HCT116 (cell line): ENCODE data around the gene CD59. TPM values are rescaled to one million over a fixed set of nuclear protein-coding genes. Genes with fewer than 3 reads are reported as not detected.
"Not testable (repeated sequence)": the region's sequence is repeated elsewhere in the genome, so short reads cannot be mapped to it uniquely, and the experiment has no call there.

Experiments used
- ATAC-seq: fragments of 200-7000 bp; cut with Tn5 transposase; 2 replicates; pipeline ENCODE4 v1.9.1; 2020; ENCODE audit warnings: mild to moderate bottlenecking, moderate library complexity
- BruUV-seq: library from RNA; stranded (reverse); fragments of 400-500 nt; replicated peaks from 2 replicates; lab custom pipeline; 2021; lab: Mats Ljungman, UMichigan
- CTCF ChIA-PET: fragments of 300-600 bp; sonication (Branson Sonifier 250); formaldehyde crosslinking; loops from one replicate; lab custom pipeline; 2021; ENCODE audit warnings: antibody characterized with exemption; lab: Charles Lee
- POLR2A ChIA-PET: fragments of 300-600, 350-600 bp; sonication (Branson Sonifier 250); formaldehyde crosslinking; loops from one replicate; lab custom pipeline; 2021; ENCODE audit warnings: antibody characterized with exemption; lab: Charles Lee
- RAD21 ChIA-PET, 2 experiments: fragments of 300-600 bp; sonication (Branson Sonifier 250); formaldehyde crosslinking; loops; one replicate each; lab custom pipeline; 2023; ENCODE audit warnings: low total read pairs in 2 of 2; ENCODE audit not compliant: uncharacterized antibody in 2 of 2, unreplicated experiment in 2 of 2, low non-redundant PET in 1 of 2; lab: Charles Lee
- DNase-seq: peaks from one replicate; pipeline ENCODE4 v3.0.0-alpha.2; 2010; ENCODE audit warnings: low read depth, low spot score
- H2AFZ ChIP-seq: fragments of 200-600 bp; shearing (Covaris generic), sonication (generic); 2 replicates; pipeline ENCODE4 v1.6.1; 2017; ENCODE audit warnings: low read depth, mixed run types, mixed read lengths, antibody characterized with exemption, low read length; ENCODE audit not compliant: poor library complexity, severe bottlenecking
- H3K27ac ChIP-seq: 2 replicates; pipeline ENCODE4 v1.5.1; 2012; ENCODE audit warnings: low read depth, low read length
- H3K27me3 ChIP-seq: fragments of 200-600 bp; sonication (generic); 2 replicates; pipeline ENCODE4 v1.6.1; 2016; ENCODE audit warnings: mixed run types, low read length, mixed read lengths; ENCODE audit not compliant: insufficient read depth
- H3K36me3 ChIP-seq, 2 experiments: fragments of 200-500 bp in 1 of 2; fragments of 200-600 bp in 1 of 2; sonication (Bioruptor generic) in 1 of 2; sonication (generic) in 1 of 2; 2 replicates each; pipeline versions ENCODE4 v1.5.1 to v1.6.1; 2014 to 2016; ENCODE audit warnings: low read length in 2 of 2, inconsistent platforms in 1 of 2, mixed read lengths in 1 of 2, mixed run types in 1 of 2; ENCODE audit not compliant: insufficient read depth in 2 of 2, control insufficient read depth in 1 of 2
- H3K4me1 ChIP-seq, 2 experiments: fragments of 200-600 bp in 1 of 2; sonication (generic) in 1 of 2; 2 replicates each; pipeline versions ENCODE4 v1.5.1 to v1.6.1; 2012 to 2017; ENCODE audit warnings: low read length in 2 of 2, inconsistent platforms in 1 of 2, mild to moderate bottlenecking in 1 of 2, mixed read lengths in 1 of 2, mixed run types in 1 of 2, moderate library complexity in 1 of 2; ENCODE audit not compliant: insufficient read depth in 2 of 2, control insufficient read depth in 1 of 2
- H3K4me2 ChIP-seq: fragments of 200-600 bp; sonication (generic); 2 replicates; pipeline ENCODE4 v1.6.1; 2017; ENCODE audit warnings: mixed run types, low read length, mixed read lengths
- H3K4me3 ChIP-seq, 2 experiments: fragments of 200-600 bp in 1 of 2; sonication (generic) in 1 of 2; replicated peaks in 1 of 2; 2 replicates each; pipeline ENCODE4 v1.5.1; 2011 to 2016; ENCODE audit warnings: low read length in 2 of 2, control low read depth in 1 of 2, low read depth in 1 of 2, mild to moderate bottlenecking in 1 of 2, mixed read lengths in 1 of 2, mixed run types in 1 of 2
- H3K79me2 ChIP-seq: fragments of 200-600 bp; sonication (generic); 2 replicates; pipeline ENCODE4 v1.6.1; 2017; ENCODE audit warnings: mild to moderate bottlenecking, mixed run types, low read length, moderate library complexity, mixed read lengths; ENCODE audit not compliant: insufficient read depth
- H3K9ac ChIP-seq: fragments of 200-600 bp; sonication (generic); 2 replicates; pipeline ENCODE4 v1.6.1; 2016; ENCODE audit warnings: low read length, mixed read lengths
- H3K9me2 ChIP-seq: fragments of 200-600 bp; sonication (generic), shearing (Covaris generic); 2 replicates; pipeline ENCODE4 v1.6.1; 2017; ENCODE audit warnings: mixed run types, mild to moderate bottlenecking, moderate library complexity; ENCODE audit not compliant: insufficient read depth
- H3K9me3 ChIP-seq, 2 experiments: fragments of 200-500 bp in 1 of 2; fragments of 200-600 bp in 1 of 2; sonication (Bioruptor generic) in 1 of 2; sonication (generic) in 1 of 2; 2 replicates each; pipeline ENCODE4 v1.6.1; 2014 to 2017; ENCODE audit warnings: low read length in 2 of 2, mixed read lengths in 2 of 2, inconsistent platforms in 1 of 2, low read depth in 1 of 2, mild to moderate bottlenecking in 1 of 2, mixed run types in 1 of 2, moderate library complexity in 1 of 2; ENCODE audit not compliant: control insufficient read depth in 1 of 2, insufficient read depth in 1 of 2
- H4K20me1 ChIP-seq: fragments of 200-600 bp; sonication (generic), shearing (Covaris generic); 2 replicates; pipeline ENCODE4 v1.6.1; 2017; ENCODE audit warnings: mixed run types, mild to moderate bottlenecking, moderate library complexity; ENCODE audit not compliant: insufficient read depth
- RAD21 ChIP-seq: IDR thresholded peaks from 2 replicates; pipeline ENCODE4 v1.6.1; 2012; ENCODE audit warnings: low read depth, mild to moderate bottlenecking
- SRF ChIP-seq: IDR thresholded peaks from 2 replicates; pipeline ENCODE4 v1.6.1; 2012; ENCODE audit warnings: low read depth
- ZFX ChIP-seq: fragments of 450-650 bp; IDR thresholded peaks from 2 replicates; pipeline ENCODE4 v1.6.1; 2017
- intact Hi-C: fragments of 100-400 bp; cut with micrococcal nuclease; formaldehyde crosslinking; loops from 2 replicates; pipeline ENCODE4 v1.10.0; 2022
- total RNA-seq: library from RNA; stranded (reverse); gene quantifications from one replicate; pipeline ENCODE4 v1.2.1, GENCODE V29; 2021; ENCODE audit not compliant: unreplicated experiment
- TF ChIP-seq, protein P1 (sequence below): IDR thresholded peaks from 2 replicates; pipeline ENCODE4 v1.6.1; 2012; ENCODE audit warnings: low read depth

Gene CD59
- total RNA-seq, 1 experiment from 2014 or later: 122 TPM

DNA sequence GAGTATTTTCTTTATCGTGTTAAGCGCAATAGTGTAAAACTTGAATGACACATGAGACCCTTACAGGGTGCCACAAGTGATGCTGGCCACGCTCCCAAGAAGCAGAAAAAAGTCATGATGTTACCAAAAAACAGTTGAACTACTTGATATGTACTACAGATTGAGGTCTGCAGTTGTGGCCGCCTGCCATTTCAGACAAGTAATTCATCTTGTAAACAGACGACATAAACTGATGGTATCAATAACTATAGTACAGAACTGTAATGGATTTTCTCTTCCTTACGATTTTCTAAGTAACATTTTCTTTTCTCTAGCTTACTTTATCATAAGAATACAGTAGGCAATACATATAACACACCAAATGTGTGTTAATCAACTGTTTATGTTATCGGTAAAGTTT is 5.5 kb downstream of the CD59 start (continued):
- TF ChIP-seq, protein P1, sequence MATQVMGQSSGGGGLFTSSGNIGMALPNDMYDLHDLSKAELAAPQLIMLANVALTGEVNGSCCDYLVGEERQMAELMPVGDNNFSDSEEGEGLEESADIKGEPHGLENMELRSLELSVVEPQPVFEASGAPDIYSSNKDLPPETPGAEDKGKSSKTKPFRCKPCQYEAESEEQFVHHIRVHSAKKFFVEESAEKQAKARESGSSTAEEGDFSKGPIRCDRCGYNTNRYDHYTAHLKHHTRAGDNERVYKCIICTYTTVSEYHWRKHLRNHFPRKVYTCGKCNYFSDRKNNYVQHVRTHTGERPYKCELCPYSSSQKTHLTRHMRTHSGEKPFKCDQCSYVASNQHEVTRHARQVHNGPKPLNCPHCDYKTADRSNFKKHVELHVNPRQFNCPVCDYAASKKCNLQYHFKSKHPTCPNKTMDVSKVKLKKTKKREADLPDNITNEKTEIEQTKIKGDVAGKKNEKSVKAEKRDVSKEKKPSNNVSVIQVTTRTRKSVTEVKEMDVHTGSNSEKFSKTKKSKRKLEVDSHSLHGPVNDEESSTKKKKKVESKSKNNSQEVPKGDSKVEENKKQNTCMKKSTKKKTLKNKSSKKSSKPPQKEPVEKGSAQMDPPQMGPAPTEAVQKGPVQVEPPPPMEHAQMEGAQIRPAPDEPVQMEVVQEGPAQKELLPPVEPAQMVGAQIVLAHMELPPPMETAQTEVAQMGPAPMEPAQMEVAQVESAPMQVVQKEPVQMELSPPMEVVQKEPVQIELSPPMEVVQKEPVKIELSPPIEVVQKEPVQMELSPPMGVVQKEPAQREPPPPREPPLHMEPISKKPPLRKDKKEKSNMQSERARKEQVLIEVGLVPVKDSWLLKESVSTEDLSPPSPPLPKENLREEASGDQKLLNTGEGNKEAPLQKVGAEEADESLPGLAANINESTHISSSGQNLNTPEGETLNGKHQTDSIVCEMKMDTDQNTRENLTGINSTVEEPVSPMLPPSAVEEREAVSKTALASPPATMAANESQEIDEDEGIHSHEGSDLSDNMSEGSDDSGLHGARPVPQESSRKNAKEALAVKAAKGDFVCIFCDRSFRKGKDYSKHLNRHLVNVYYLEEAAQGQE: no peak
- TF ChIP-seq RAD21 (no peak), ZFX (no peak), SRF (no peak)

- peaks cover 80% of the 10 kb centered on the region for H3K79me2 ChIP-seq
- H3K36me3 ChIP-seq: peaks cover 0 to 10% of the 10 kb centered on the region in 2 experiments; a peak in 1 of 4 replicates
- H3K9me3 ChIP-seq, H3K4me2 ChIP-seq, H2AFZ ChIP-seq, CTCF ChIA-PET, ATAC-seq, DNase-seq, RAD21 ChIA-PET, H3K9ac ChIP-seq, H4K20me1 ChIP-seq, intact Hi-C loops, BruUV-seq, H3K9me2 ChIP-seq, H3K4me3 ChIP-seq, POLR2A ChIA-PET, H3K27me3 ChIP-seq, H3K27ac ChIP-seq: not testable (repeated sequence)
- peaks cover 13 to 20% of the 10 kb centered on the region in 2 experiments for H3K4me1 ChIP-seq
These were observed 7.1 kb downstream of the CD59 start for GRCh38 chr11:33729072-33729664.

GRCh38 chr11:33727539-33727938 is 8.7 kb downstream of the CD59 start:
- H3K27ac ChIP-seq, H3K9me2 ChIP-seq, H2AFZ ChIP-seq, H3K27me3 ChIP-seq, DNase-seq, H4K20me1 ChIP-seq, CTCF ChIA-PET, ATAC-seq, RAD21 ChIA-PET, intact Hi-C loops, H3K4me3 ChIP-seq, H3K9me3 ChIP-seq, H3K9ac ChIP-seq, H3K4me2 ChIP-seq: not testable (repeated sequence)
- BruUV-seq: TSS peak; percentile 2
- Histone ChIP-seq H3K36me3 (peaks cover 0 to 10% of the 10 kb centered on the region in 2 experiments; a peak in 1 of 4 replicates), H3K79me2 (peaks cover 80% of the 10 kb centered on the region), H3K4me1 (peaks cover 30 to 34% of the 10 kb centered on the region in 2 experiments)
- POLR2A ChIA-PET: interaction anchor here (0.8 to 1.7 kb wide), 2 partner anchors 9 to 10 kb away, joined by 3 to 4 read pairs; partner anchors contain the start of gene CD59
